HUES48 (cell line): ENCODE results near the gene CSH2.
"Not testable (repeated sequence)": the region's sequence is repeated elsewhere in the genome, so short reads cannot be mapped to it uniquely, and the experiment has no call there.

ENCODE experiments used
- H3K27ac ChIP-seq: one replicate; pipeline ENCODE4 v1.7.0; 2013; ENCODE audit warnings: low read depth, low read length, inconsistent platforms
- H3K27me3 ChIP-seq: 2 replicates; pipeline ENCODE4 v1.6.1; 2013; ENCODE audit warnings: mild to moderate bottlenecking, low read length; ENCODE audit not compliant: control insufficient read depth, insufficient read depth
- H3K36me3 ChIP-seq: 2 replicates; pipeline ENCODE4 v1.6.1; 2013; ENCODE audit warnings: low read length; ENCODE audit not compliant: control insufficient read depth, insufficient read depth
- H3K4me1 ChIP-seq: 2 replicates; pipeline ENCODE4 v1.6.1; 2013; ENCODE audit warnings: mild to moderate bottlenecking, low read length; ENCODE audit not compliant: control insufficient read depth, insufficient read depth
- H3K4me3 ChIP-seq: 2 replicates; pipeline ENCODE4 v1.5.1; 2013; ENCODE audit warnings: mild to moderate bottlenecking, low read depth, low read length
- H3K9ac ChIP-seq: 2 replicates; pipeline ENCODE4 v1.6.1; 2013; ENCODE audit warnings: mild to moderate bottlenecking, low read depth, low read length, moderate library complexity
- H3K9me3 ChIP-seq: 2 replicates; pipeline ENCODE4 v1.6.1; 2013; ENCODE audit warnings: low read length; ENCODE audit not compliant: control insufficient read depth, insufficient read depth

The CSH2 gene

DNA sequence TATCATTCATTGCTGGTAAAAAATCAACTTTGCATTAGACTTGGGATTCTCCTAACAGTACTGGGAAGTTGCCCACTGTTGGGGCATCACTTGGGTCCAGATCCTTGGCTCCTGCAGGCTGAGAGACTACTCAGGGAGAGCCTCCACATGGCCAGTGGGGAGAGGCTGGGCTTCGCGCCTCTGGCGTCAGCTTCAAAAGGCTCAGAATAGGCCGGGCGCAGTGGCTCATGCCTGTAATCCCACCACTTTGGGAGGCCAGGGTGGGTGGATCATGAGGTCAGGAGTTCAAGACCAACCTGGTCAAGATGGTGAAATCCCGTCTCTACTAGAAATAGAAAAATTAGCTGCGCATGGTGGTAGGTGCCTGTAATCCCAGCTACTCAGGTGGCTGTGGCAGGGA, 41.0 kb upstream of the CSH2 start:
- H3K27me3 ChIP-seq, result no peaks in the 10 kb centered on the region; the same call in 1 of the 2 replicates
- no peaks in the 10 kb centered on the region for H3K9me3 ChIP-seq
- no peaks in the 10 kb centered on the region for H3K36me3 ChIP-seq
- H3K9ac ChIP-seq, result no peak overlapping the region
- no peak overlapping the region for H3K4me3 ChIP-seq
- H3K4me1 ChIP-seq, result no peaks in the 10 kb centered on the region; the same call in 1 of the 2 replicates
- H3K27ac ChIP-seq, result no peak overlapping the region

DNA sequence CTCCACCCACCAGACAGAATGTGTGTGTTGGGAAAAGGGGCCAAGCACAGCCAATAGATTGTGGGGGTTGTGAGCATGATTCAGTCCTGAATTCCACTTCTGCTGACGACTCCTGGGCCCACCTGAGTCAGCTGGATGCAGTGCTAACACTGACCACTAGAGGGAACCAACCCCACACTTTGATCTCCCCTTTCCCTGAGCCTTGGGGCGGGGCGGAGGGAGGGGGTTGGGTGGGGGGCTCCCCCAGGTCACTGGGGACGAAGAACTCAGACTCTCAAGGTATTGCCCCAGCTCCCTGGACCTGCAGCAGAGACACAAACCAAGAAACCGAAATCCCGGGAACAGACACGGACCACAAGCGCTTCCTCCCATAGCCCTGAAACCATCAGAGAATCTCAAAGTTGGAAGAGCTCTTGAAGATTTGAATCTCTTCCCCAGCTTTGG, 38.2 kb upstream of the CSH2 start:
- H3K4me3 ChIP-seq, result no peak overlapping the region
- no peaks in the 10 kb centered on the region for H3K36me3 ChIP-seq
- peaks cover 13% of the 10 kb centered on the region for H3K4me1 ChIP-seq
- H3K9ac ChIP-seq, result no peak overlapping the region
- H3K27me3 ChIP-seq, result no peaks in the 10 kb centered on the region
- H3K27ac ChIP-seq, result no peak overlapping the region
- H3K9me3 ChIP-seq, result no peaks in the 10 kb centered on the region

DNA sequence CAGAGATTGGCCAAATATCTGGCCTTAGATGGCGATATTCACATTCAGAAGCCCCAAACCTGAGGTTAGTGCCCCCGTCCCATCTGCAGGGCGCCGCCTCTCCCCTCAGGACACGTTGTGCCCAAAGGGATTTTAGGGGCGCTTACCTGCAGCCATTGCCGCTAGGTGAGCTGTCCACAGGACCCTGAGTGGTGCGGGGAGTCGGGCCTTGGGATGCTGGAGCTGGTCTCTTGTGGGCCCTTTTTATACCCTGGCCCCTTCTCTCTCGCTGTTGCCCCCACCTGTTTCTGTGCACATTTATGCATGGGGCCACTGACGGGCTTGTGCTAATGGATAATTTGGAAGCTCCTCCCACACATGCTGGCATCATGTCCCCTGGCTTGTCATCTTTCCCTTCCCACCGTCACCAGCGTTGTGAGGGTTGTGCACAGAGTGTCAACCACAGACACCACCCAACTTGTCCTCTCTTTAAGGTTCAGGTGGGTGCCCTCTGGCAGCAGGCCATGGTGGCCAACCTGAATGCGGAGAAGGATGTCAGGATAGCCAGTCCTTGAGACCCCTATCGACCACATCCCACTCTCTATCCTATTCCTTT, 37.7 kb upstream of the CSH2 start, which contains the start of gene CSHL1:
Gene CSHL1, minus strand, starts transcription at position 218 of the 595 bp plus-strand sequence. Its CDS starts 62 bp downstream, at position 156.
- Histone ChIP-seq H3K9me3 (no peaks in the 10 kb centered on the region), H3K9ac (no peak within 1 kb of the TSS), H3K27ac (no peak within 1 kb of the TSS), H3K36me3 (no peaks in the 10 kb centered on the region), H3K4me1 (peaks cover 13% of the 10 kb centered on the region), H3K27me3 (no peaks in the 10 kb centered on the region), H3K4me3 (no peak within 1 kb of the TSS)

DNA sequence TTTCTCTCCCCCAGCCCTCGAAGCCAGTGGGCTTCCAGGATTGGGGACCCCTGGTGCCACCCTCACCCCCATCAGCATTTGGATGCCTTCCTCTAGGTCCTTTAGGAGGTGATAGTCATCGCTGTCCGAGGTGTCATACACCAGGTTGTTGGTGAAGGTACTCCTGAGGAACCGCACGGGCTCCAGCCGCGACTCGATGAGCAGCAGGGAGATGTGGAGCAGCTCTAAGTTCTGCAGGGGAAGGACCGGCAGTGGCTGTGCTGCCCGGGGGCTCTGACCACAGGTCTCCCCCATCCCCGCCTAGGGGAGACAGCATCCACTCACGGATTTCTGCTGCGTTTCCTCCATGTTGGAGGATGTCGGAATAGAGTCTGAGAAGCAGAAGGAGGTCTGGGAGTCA, 36.6 kb upstream of the CSH2 start:
- Histone ChIP-seq H3K4me3 (no peak overlapping the region), H3K4me1 (peaks cover 13% of the 10 kb centered on the region), H3K27ac (no peak overlapping the region), H3K27me3 (no peaks in the 10 kb centered on the region), H3K9ac (no peak overlapping the region), H3K36me3 (no peaks in the 10 kb centered on the region), H3K9me3 (no peaks in the 10 kb centered on the region)

DNA sequence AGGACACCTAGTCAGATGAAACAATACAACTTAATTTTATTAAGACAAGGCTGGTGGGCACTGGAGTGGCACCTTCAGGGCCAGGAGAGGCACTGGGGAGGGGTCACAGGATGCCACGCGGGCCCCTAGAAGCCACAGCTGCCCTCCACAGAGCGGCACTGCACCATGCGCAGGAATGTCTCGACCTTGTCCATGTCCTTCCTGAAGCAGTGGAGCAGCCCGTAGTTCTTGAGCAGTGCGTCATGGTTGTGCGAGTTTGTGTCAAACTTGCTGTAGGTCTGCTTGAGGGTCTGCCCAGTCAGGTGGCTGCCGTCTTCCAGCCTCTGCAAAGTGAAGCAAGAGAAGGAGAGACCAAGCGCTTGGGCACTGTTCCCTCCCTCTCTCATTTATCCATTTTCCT, 36.1 kb upstream of the CSH2 start:
- not testable (repeated sequence) for H3K4me3 ChIP-seq, H3K36me3 ChIP-seq, H3K9ac ChIP-seq, H3K27me3 ChIP-seq, H3K9me3 ChIP-seq, H3K27ac ChIP-seq
- peaks cover 13% of the 10 kb centered on the region for H3K4me1 ChIP-seq

DNA sequence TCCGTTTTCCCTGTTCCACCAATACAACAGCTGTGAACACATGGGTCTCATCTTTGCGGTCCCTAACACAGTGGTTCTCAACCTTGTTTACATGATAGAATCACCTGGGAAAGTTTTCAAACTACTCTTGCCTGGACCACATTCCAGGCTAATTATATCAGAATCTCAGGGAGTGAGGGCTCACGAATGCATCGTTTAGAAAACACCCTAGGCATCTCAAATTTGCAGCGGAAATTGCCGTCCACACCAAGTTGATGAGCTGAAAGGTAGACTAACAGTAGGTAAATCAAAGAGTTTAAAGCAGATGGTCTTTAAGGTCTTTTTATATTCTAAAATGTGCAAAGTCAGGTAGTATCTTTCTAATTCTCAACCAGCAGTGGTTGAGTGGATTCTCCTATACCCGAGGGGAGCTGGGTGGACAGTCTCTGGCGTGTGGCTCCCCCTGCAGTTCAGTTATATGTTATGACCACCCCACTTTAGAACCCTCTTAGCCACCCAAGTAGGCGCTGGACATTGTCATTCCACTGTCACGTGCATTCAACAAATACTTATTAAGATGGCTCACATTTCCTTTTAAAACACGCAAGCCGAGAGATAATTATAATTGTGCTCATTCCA, 33.8 kb upstream of the CSH2 start:
- H3K4me1 ChIP-seq, result peaks cover 13% of the 10 kb centered on the region
- not testable (repeated sequence) for H3K9me3 ChIP-seq, H3K9ac ChIP-seq, H3K36me3 ChIP-seq, H3K27ac ChIP-seq, H3K4me3 ChIP-seq, H3K27me3 ChIP-seq

DNA sequence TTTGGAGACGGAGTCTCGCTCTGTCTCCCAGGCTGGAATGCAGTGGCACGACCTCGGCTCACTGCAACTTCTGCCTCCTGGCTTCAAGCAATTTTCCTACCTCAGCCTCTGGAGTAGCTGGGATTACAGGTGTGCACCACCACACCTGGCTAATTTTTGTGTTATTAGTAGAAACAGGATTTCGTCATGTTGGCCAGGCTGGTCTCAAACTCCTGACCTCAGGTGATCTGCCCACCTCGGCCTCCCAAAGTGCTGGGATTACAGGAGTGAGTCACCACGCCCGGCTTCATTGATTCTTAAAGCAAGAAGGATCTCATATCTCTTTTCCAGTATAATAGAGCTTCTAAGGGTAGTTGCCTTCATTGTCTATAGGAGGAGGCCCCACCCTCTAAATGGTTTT, 31.3 kb upstream of the CSH2 start:
- H3K27me3 ChIP-seq, H3K4me3 ChIP-seq, H3K9me3 ChIP-seq, H3K9ac ChIP-seq, H3K27ac ChIP-seq, H3K36me3 ChIP-seq: not testable (repeated sequence)
- H3K4me1 ChIP-seq, result peaks cover 13% of the 10 kb centered on the region

DNA sequence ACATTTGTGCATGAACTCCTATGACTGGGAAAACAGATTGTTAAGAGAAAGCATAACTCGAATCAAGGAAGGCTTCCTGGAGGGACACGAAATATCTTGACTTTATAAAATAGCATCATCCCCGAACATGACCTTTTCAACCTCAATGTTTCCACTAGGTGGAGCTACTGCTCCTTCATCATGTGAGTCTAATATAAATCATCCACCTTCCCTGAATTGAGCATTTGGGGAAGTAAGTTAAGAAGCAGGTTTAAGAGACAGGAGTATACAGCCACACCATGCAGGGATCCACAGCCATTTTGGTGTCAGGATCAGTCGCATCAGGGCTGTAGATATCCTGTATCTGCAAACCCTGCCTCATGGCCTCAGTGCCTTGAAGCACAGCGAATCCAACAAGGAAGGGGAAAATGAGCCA, 30.3 kb upstream of the CSH2 start:
- peaks cover 13% of the 10 kb centered on the region for H3K4me1 ChIP-seq
- H3K27ac ChIP-seq, H3K9ac ChIP-seq, H3K4me3 ChIP-seq, H3K9me3 ChIP-seq, H3K36me3 ChIP-seq, H3K27me3 ChIP-seq: not testable (repeated sequence)

DNA sequence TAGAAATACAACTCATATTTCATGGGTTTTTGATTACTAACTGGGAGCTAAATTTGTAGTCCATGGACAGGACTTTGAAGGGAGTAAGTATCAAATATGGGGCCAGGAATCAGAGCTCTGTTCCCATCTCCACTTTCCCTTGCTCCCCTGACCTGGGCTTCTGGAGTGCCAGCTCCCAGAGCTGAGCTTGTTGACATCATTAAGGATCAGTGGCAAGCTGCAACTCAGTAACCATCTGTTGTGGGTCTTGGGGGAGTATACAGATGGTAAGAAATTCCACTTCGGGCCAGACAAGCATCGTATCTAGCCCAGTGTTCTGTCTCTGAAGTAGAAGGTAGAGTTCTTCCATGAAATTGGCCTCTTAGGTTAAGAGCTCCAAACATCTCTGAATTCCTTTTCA, 28.5 kb upstream of the CSH2 start:
- not testable (repeated sequence) for H3K9me3 ChIP-seq, H3K4me1 ChIP-seq, H3K4me3 ChIP-seq, H3K9ac ChIP-seq, H3K36me3 ChIP-seq, H3K27me3 ChIP-seq, H3K27ac ChIP-seq

DNA sequence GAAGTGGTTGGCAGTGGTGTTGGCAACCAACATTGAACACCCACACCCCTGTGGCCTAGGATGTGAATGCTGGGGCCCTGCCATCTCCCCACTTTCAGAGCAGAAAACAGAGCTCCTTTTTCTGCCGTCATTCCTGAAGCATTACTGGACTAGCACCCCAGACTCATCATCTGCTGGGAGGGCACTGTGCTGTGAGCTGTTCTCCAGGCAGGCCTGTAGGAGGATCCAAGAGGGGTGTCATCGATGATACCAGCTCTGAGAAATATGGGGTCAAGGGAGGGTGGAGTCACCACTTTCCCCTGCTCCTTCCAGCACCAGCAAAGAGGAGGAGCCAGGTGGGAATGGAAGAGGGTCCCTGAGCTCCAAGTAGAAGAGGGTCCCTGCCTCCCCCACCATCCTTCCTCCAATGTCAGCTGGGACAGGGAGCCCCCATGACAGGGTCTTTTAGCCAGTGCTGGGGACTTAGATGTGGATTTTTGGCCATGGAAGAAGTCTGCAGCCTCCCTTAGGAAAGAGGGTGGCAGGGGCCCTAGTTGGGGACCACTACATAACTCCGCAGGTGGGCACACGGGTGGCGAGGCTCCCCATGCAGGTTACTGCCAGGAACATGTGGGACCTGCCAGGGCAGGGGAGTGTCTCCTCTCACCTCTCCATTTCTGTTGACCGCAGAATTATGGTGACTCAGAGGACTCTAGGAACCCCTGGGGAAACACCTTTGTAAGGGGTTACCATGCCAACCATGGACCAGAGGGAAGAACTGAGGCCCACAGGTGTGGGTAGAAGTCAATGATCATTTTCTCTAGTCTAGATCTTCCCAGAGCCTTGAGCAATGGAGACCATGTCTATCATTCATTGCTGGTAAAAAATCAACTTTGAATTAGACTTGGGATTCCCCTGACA, 25.7 kb upstream of the CSH2 start:
- not testable (repeated sequence) for H3K4me3 ChIP-seq, H3K36me3 ChIP-seq, H3K27ac ChIP-seq, H3K9ac ChIP-seq, H3K9me3 ChIP-seq, H3K27me3 ChIP-seq, H3K4me1 ChIP-seq
